HL-60 (cell line): ENCODE data around the gene TRPV4.
"Not testable (repeated sequence)": the region's sequence is repeated elsewhere in the genome, so short reads cannot be mapped to it uniquely, and the experiment has no call there.

Experiments used
- CTCF ChIP-seq: IDR thresholded peaks from one replicate; pipeline ENCODE4 v1.5.1; 2011; ENCODE audit warnings: low read length, control low read depth, inconsistent platforms; ENCODE audit not compliant: insufficient read depth
- POLR2AphosphoS5 ChIP-seq: IDR thresholded peaks from 2 replicates; pipeline ENCODE4 v1.6.1; 2012; ENCODE audit warnings: low read depth

- not testable (repeated sequence) for TF ChIP-seq POLR2AphosphoS5, CTCF
Observed at GRCh38 chr12:109862491-109862890, 29.3 kb upstream of the TRPV4 start.
